ENCODE measurements around the gene PCNX2. TPM values are rescaled to one million over a fixed set of nuclear protein-coding genes. Genes with fewer than 3 reads are reported as not detected.

Gene PCNX2
- total and polyA plus RNA-seq, 2 experiments from 2014 or later: 42.9 to 88.3 TPM

DNA sequence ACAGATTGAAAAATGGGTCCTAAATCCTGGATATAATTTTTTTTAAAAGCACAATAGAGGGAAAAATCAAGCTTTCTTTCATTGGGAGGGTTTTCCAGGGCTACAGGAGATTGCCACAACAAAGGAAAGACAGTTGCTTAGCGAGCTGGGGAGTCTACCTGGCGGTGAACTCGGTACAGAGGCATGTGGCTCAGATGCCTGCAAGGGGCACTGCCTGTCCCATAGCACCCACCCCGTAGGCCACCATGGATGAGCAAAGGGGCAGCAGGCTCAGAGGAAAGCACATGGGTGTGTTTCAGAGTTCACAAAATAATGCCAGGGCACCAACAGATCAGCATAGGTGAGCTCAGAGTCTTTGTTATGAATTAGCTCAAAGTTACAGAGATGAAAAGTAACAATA lies 79.5 kb downstream of the PCNX2 start (continued):
- TF ChIP-seq ZNF462 (CRISPR knock-in tag; IDR thresholded peaks at IDR 0.05): no peak
- TF ChIP-seq, protein P1, sequence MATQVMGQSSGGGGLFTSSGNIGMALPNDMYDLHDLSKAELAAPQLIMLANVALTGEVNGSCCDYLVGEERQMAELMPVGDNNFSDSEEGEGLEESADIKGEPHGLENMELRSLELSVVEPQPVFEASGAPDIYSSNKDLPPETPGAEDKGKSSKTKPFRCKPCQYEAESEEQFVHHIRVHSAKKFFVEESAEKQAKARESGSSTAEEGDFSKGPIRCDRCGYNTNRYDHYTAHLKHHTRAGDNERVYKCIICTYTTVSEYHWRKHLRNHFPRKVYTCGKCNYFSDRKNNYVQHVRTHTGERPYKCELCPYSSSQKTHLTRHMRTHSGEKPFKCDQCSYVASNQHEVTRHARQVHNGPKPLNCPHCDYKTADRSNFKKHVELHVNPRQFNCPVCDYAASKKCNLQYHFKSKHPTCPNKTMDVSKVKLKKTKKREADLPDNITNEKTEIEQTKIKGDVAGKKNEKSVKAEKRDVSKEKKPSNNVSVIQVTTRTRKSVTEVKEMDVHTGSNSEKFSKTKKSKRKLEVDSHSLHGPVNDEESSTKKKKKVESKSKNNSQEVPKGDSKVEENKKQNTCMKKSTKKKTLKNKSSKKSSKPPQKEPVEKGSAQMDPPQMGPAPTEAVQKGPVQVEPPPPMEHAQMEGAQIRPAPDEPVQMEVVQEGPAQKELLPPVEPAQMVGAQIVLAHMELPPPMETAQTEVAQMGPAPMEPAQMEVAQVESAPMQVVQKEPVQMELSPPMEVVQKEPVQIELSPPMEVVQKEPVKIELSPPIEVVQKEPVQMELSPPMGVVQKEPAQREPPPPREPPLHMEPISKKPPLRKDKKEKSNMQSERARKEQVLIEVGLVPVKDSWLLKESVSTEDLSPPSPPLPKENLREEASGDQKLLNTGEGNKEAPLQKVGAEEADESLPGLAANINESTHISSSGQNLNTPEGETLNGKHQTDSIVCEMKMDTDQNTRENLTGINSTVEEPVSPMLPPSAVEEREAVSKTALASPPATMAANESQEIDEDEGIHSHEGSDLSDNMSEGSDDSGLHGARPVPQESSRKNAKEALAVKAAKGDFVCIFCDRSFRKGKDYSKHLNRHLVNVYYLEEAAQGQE (IDR thresholded peaks at IDR 0.05; ENCODE audit: unreplicated experiment): no peak
- no peak for TF ChIP-seq JUNB (IDR thresholded peaks at IDR 0.05; ENCODE audit: unreplicated experiment)
- TF ChIP-seq CREB1 (CRISPR knock-in tag; IDR thresholded peaks at IDR 0.05; ENCODE audit: low read depth): no peak
- TF ChIP-seq, protein P2, sequence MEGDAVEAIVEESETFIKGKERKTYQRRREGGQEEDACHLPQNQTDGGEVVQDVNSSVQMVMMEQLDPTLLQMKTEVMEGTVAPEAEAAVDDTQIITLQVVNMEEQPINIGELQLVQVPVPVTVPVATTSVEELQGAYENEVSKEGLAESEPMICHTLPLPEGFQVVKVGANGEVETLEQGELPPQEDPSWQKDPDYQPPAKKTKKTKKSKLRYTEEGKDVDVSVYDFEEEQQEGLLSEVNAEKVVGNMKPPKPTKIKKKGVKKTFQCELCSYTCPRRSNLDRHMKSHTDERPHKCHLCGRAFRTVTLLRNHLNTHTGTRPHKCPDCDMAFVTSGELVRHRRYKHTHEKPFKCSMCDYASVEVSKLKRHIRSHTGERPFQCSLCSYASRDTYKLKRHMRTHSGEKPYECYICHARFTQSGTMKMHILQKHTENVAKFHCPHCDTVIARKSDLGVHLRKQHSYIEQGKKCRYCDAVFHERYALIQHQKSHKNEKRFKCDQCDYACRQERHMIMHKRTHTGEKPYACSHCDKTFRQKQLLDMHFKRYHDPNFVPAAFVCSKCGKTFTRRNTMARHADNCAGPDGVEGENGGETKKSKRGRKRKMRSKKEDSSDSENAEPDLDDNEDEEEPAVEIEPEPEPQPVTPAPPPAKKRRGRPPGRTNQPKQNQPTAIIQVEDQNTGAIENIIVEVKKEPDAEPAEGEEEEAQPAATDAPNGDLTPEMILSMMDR (conservative IDR thresholded peaks at IDR 0.05; ENCODE audit: low read depth in 2 of 2): no peak
- TF ChIP-seq EZH2phosphoT487 (IDR thresholded peaks at IDR 0.05; ENCODE audit: unreplicated experiment): no peak
